DMS153 (cell line): ENCODE data around the gene IFTAP.

ENCODE experiments used
- DNase-seq: peaks from one replicate; lab custom pipeline; 2025; lab: John Stamatoyannopoulos, UW

The IFTAP gene

GRCh38 chr11:36598051-36598450 lies 3.7 kb downstream of the IFTAP start, which contains the start of gene RAG2:
Gene RAG2 (minus strand): TSS chr11:36598236. CDS start chr11:36594168, 4,068 bp downstream.
- no peak for DNase-seq

- no peak for DNase-seq
Measured at GRCh38 chr11:36600180-36600579, 5.9 kb downstream of the IFTAP start.

GRCh38 chr11:36601155-36601554 lies 6.9 kb downstream of the IFTAP start:
- no peak for DNase-seq

- DNase-seq, result no peak
Measured at GRCh38 chr11:36602135-36602534, 7.8 kb downstream of the IFTAP start.

- no peak for DNase-seq
Measured at GRCh38 chr11:36605221-36606216, 11.2 kb downstream of the IFTAP start.

- DNase-seq, result no peak
Measured at GRCh38 chr11:36608491-36609199, 14.3 kb downstream of the IFTAP start.

GRCh38 chr11:36609383-36609782 lies 15.1 kb downstream of the IFTAP start:
- DNase-seq, result no peak

GRCh38 chr11:36615826-36616225 lies 21.5 kb downstream of the IFTAP start:
- DNase-seq, result no peak

GRCh38 chr11:36617543-36618362 lies 23.5 kb downstream of the IFTAP start:
- DNase-seq, result no peak

GRCh38 chr11:36618363-36619047 lies 24.2 kb downstream of the IFTAP start:
- DNase-seq, result no peak

- no peak for DNase-seq
Measured at GRCh38 chr11:36619502-36619901, 25.2 kb downstream of the IFTAP start.

- no peak for DNase-seq
Measured at GRCh38 chr11:36620246-36620645, 25.9 kb downstream of the IFTAP start.

GRCh38 chr11:36622431-36623136 lies 28.3 kb downstream of the IFTAP start:
- no peak for DNase-seq

- DNase-seq, result no peak
Measured at GRCh38 chr11:36623494-36623893, 29.2 kb downstream of the IFTAP start.

- no peak for DNase-seq
Measured at GRCh38 chr11:36627006-36627405, 32.7 kb downstream of the IFTAP start.

- no peak for DNase-seq
Measured at GRCh38 chr11:36627471-36627870, 33.2 kb downstream of the IFTAP start.

GRCh38 chr11:36628141-36628540 lies 33.8 kb downstream of the IFTAP start:
- DNase-seq, result no peak

GRCh38 chr11:36628765-36629244 lies 34.5 kb downstream of the IFTAP start:
- DNase-seq, result no peak

- DNase-seq, result no peak
Measured at GRCh38 chr11:36631774-36632173, 37.5 kb downstream of the IFTAP start.

- DNase-seq, result no peak
Measured at GRCh38 chr11:36635066-36635862, 41.0 kb downstream of the IFTAP start.
